Activated CD8-positive, alpha-beta memory T cell treated with anti-CD3 and anti-CD28 coated beads, Interleukin-2, amount 50 U/mL, for 48 hours (primary cell): ENCODE measurements around the gene CPNE4.

Experiments
- DNase-seq: peaks from one replicate; pipeline ENCODE4 v3.0.0-alpha.2; 2020

Gene CPNE4

GRCh38 chr3:131794766-131795388 lies 239.9 kb downstream of the CPNE4 start:
- no peak for DNase-seq

- DNase-seq = no peak
These were observed 240.9 kb downstream of the CPNE4 start for GRCh38 chr3:131793870-131794269.

GRCh38 chr3:131789188-131789587 lies 245.6 kb downstream of the CPNE4 start:
- DNase-seq = no peak

- DNase-seq = no peak
These were observed 248.4 kb downstream of the CPNE4 start for GRCh38 chr3:131786386-131786785.

- DNase-seq = no peak
These were observed 252.1 kb downstream of the CPNE4 start for GRCh38 chr3:131782751-131783150.

GRCh38 chr3:131778526-131778925 lies 256.3 kb downstream of the CPNE4 start:
- no peak for DNase-seq

GRCh38 chr3:131775650-131776049 lies 259.2 kb downstream of the CPNE4 start:
- DNase-seq = no peak

GRCh38 chr3:131772269-131773026 lies 262.4 kb downstream of the CPNE4 start:
- DNase-seq = no peak

GRCh38 chr3:131762981-131763564 lies 271.7 kb downstream of the CPNE4 start:
- DNase-seq = no peak

- DNase-seq = no peak
These were observed 278.4 kb downstream of the CPNE4 start for GRCh38 chr3:131756405-131756804.

- no peak for DNase-seq
These were observed 279.4 kb downstream of the CPNE4 start for GRCh38 chr3:131755380-131755779.

- no peak for DNase-seq
These were observed 284.6 kb downstream of the CPNE4 start for GRCh38 chr3:131750256-131750655.

GRCh38 chr3:131749826-131750225 lies 285.0 kb downstream of the CPNE4 start:
- no peak for DNase-seq

GRCh38 chr3:131747466-131747865 lies 287.3 kb downstream of the CPNE4 start:
- DNase-seq = no peak

- no peak for DNase-seq
These were observed 290.0 kb downstream of the CPNE4 start for GRCh38 chr3:131744765-131745164.

GRCh38 chr3:131743126-131743525 lies 291.7 kb downstream of the CPNE4 start:
- no peak for DNase-seq

- no peak for DNase-seq
These were observed 295.6 kb downstream of the CPNE4 start for GRCh38 chr3:131739211-131739610.

- DNase-seq = no peak
These were observed 296.7 kb downstream of the CPNE4 start for GRCh38 chr3:131738095-131738494.

GRCh38 chr3:131735544-131735943 lies 299.3 kb downstream of the CPNE4 start:
- DNase-seq = no peak

GRCh38 chr3:131735116-131735515 lies 299.7 kb downstream of the CPNE4 start:
- DNase-seq = no peak

GRCh38 chr3:131733086-131733841 lies 301.6 kb downstream of the CPNE4 start:
- no peak for DNase-seq

- no peak for DNase-seq
These were observed 303.1 kb downstream of the CPNE4 start for GRCh38 chr3:131731709-131732108.

GRCh38 chr3:131730581-131730980 lies 304.2 kb downstream of the CPNE4 start:
- DNase-seq = no peak

- no peak for DNase-seq
These were observed 305.2 kb downstream of the CPNE4 start for GRCh38 chr3:131729643-131730017.
